Esophagus squamous epithelium (tissue), 5 donors: ENCODE data around the gene ABLIM3. TPM values are rescaled to one million over a fixed set of nuclear protein-coding genes. Genes with fewer than 3 reads are reported as not detected.

Experiments used
- DNase-seq: peaks from one replicate; lab custom pipeline; 2025; lab: John Stamatoyannopoulos, UW
- H3K27ac ChIP-seq, 4 donors: fragments of 200-600 bp; sonication (generic); one replicate each; pipeline ENCODE4 v1.5.1; 2016 to 2019; ENCODE audit warnings: mild to moderate bottlenecking in 1 of 4
- H3K27me3 ChIP-seq, 4 donors: fragments of 200-600 bp; sonication (generic); 1 replicate in 3 of 4; 2 replicates in 1 of 4; pipeline versions ENCODE4 v1.5.1 to v1.6.0; 2017 to 2021; ENCODE audit warnings: antibody characterized with exemption in 1 of 4
- H3K36me3 ChIP-seq, 3 donors: fragments of 200-600 bp; sonication (generic); one replicate each; pipeline ENCODE4 v1.5.1; 2016 to 2019
- H3K4me1 ChIP-seq, 3 donors: fragments of 200-600 bp; sonication (generic); one replicate each; pipeline ENCODE4 v1.5.1; 2017 to 2019
- H3K4me3 ChIP-seq, 4 donors: fragments of 200-600 bp; sonication (generic); 1 replicate in 3 of 4; 2 replicates in 1 of 4; pipeline ENCODE4 v1.5.1; 2016 to 2019; ENCODE audit warnings: mild to moderate bottlenecking in 2 of 4, moderate library complexity in 1 of 4
- H3K9me3 ChIP-seq, 3 donors: fragments of 200-600 bp; sonication (generic); one replicate each; pipeline ENCODE4 v1.5.1; 2016 to 2019
- CTCF ChIP-seq, 6 experiments: fragments of 450-650 bp in 4 of 6; fragments of 200-600 bp in 2 of 6; sonication (generic) in 2 of 6; IDR thresholded peaks; one replicate each; pipeline ENCODE4 v1.5.1; 2016 to 2019; ENCODE audit warnings: antibody characterized with exemption in 6 of 6, mild to moderate bottlenecking in 4 of 6, moderate library complexity in 4 of 6
- POLR2A ChIP-seq, 4 donors: fragments of 450-650 bp; IDR thresholded peaks; one replicate each; pipeline ENCODE4 v1.6.1; 2017; ENCODE audit warnings: antibody characterized with exemption in 4 of 4, mild to moderate bottlenecking in 4 of 4, moderate library complexity in 3 of 4
- WGBS, 2 donors: methylation state at CpG; one replicate each; pipeline ENCODE4 v1.1.5; 2018; 5-methylcytosine and 5-hydroxymethylcytosine counted together
- intact Hi-C: fragments of 100-400 bp; cut with DNase I; formaldehyde crosslinking; loops from one replicate; pipeline ENCODE4 v1.15.0; 2022
- total RNA-seq, 4 donors: library from RNA; depleted of rRNA; stranded (reverse); fragments of >200 nt; gene quantifications; one replicate each; pipeline ENCODE4 v1.1.0, GENCODE V29; 2016
- donor health status: DM: yes; HTN: yes; CAD: no.

Gene ABLIM3
- total RNA-seq, 4 donors from 2014 or later, result 10.6 to 47.7 (median 27.1) TPM

GRCh38 chr5:149198148-149198547 lies 56.9 kb downstream of the ABLIM3 start:
- peaks cover 0 to 48% (median 0%) of the 10 kb centered on the region in 3 donors for H3K36me3 ChIP-seq
- DNase-seq, result no peak
- no peaks in the 10 kb centered on the region for H3K9me3 ChIP-seq
- H3K27ac ChIP-seq, result no peak overlapping the region
- TF ChIP-seq CTCF (IDR thresholded peaks at IDR 0.05) (no peak), POLR2A (IDR thresholded peaks at IDR 0.05) (no peak)
- H3K4me1 ChIP-seq, result no peaks in the 10 kb centered on the region
- intact Hi-C loops, result no loop called here
- H3K27me3 ChIP-seq, result no peaks in the 10 kb centered on the region
- H3K4me3 ChIP-seq, result no peak overlapping the region
- 87 to 100% methylated on average over 1 to 6 of the region's 9 CpGs for WGBS, 2 donors

GRCh38 chr5:149200355-149200754 lies 59.1 kb downstream of the ABLIM3 start:
- intact Hi-C loops, result no loop called here
- TF ChIP-seq POLR2A (IDR thresholded peaks at IDR 0.05) (no peak), CTCF (IDR thresholded peaks at IDR 0.05) (no peak)
- WGBS, 2 donors, result 68 to 83% methylated on average over 4 to 5 of the region's 6 CpGs
- Histone ChIP-seq H3K9me3 (no peaks in the 10 kb centered on the region), H3K4me1 (peaks cover 0 to 7% (median 0%) of the 10 kb centered on the region in 3 donors), H3K27ac (no peak overlapping the region), H3K36me3 (peaks cover 0 to 57% (median 0%) of the 10 kb centered on the region in 3 donors), H3K27me3 (no peaks in the 10 kb centered on the region), H3K4me3 (no peak overlapping the region)
- DNase-seq, result no peak

GRCh38 chr5:149201121-149201637 lies 59.9 kb downstream of the ABLIM3 start:
- WGBS, 2 donors, result 61 to 74% methylated on average over 4 to 5 of the region's 6 CpGs
- intact Hi-C loops, result no loop called here
- no peak for TF ChIP-seq POLR2A (IDR thresholded peaks at IDR 0.05)
- no peak for TF ChIP-seq CTCF (IDR thresholded peaks at IDR 0.05)
- H3K9me3 ChIP-seq, result no peaks in the 10 kb centered on the region
- no peak overlapping the region for H3K4me3 ChIP-seq
- no peak overlapping the region for H3K27ac ChIP-seq
- H3K36me3 ChIP-seq, result peaks cover 0 to 57% (median 0%) of the 10 kb centered on the region in 3 donors
- DNase-seq, result no peak
- H3K27me3 ChIP-seq, result no peaks in the 10 kb centered on the region
- H3K4me1 ChIP-seq, result peaks cover 0 to 16% (median 0%) of the 10 kb centered on the region in 3 donors

GRCh38 chr5:149202910-149203451 lies 61.7 kb downstream of the ABLIM3 start:
- intact Hi-C loops, result no loop called here
- Histone ChIP-seq H3K9me3 (no peaks in the 10 kb centered on the region), H3K27ac (no peak overlapping the region), H3K36me3 (peaks cover 0 to 69% (median 0%) of the 10 kb centered on the region in 3 donors), H3K27me3 (no peaks in the 10 kb centered on the region), H3K4me3 (no peak overlapping the region), H3K4me1 (peaks cover 0 to 27% (median 10%) of the 10 kb centered on the region in 3 donors)
- 82 to 93% methylated on average over 1 of the region's 1 CpG for WGBS, 2 donors
- no peak for DNase-seq
- TF ChIP-seq POLR2A (IDR thresholded peaks at IDR 0.05), result no peak
- TF ChIP-seq CTCF (IDR thresholded peaks at IDR 0.05), result no peak

GRCh38 chr5:149203921-149204441 lies 62.7 kb downstream of the ABLIM3 start:
- intact Hi-C loops, result no loop called here
- no peak for DNase-seq
- TF ChIP-seq POLR2A (IDR thresholded peaks at IDR 0.05) (no peak), CTCF (IDR thresholded peaks at IDR 0.05) (no peak)
- Histone ChIP-seq H3K36me3 (peaks cover 0 to 67% (median 0%) of the 10 kb centered on the region in 3 donors), H3K27me3 (no peaks in the 10 kb centered on the region), H3K9me3 (no peaks in the 10 kb centered on the region), H3K27ac (no peak overlapping the region), H3K4me1 (peaks cover 0 to 27% (median 10%) of the 10 kb centered on the region in 3 donors), H3K4me3 (no peak overlapping the region)
- WGBS, 2 donors, result 40 to 51% methylated on average over 4 of the region's 4 CpGs
